HepG2 (cell line): ENCODE data around the gene SMAD6. TPM values are rescaled to one million over a fixed set of nuclear protein-coding genes. Genes with fewer than 3 reads are reported as not detected.

Experiments
- ATAC-seq: fragments of 200-7000 bp; cut with Tn5 transposase; 3 replicates; pipeline ENCODE4 v1.9.1; 2020; ENCODE audit warnings: mild to moderate bottlenecking, moderate library complexity
- BruUV-seq: library from RNA; stranded (reverse); fragments of 400-500 nt; replicated peaks from 2 replicates; lab custom pipeline; 2021; lab: Mats Ljungman, UMichigan
- CTCF ChIA-PET: fragments of 300-600 bp; formaldehyde crosslinking; extraction: SDS; loops from one replicate; lab custom pipeline; 2021; ENCODE audit warnings: low total read pairs, inconsistent platforms, low intra/inter-chr PET ratio; lab: Yijun Ruan, JAX
- POLR2A ChIA-PET: fragments of 350-600 bp; sonication (Branson Sonifier 250); formaldehyde crosslinking; loops from one replicate; lab custom pipeline; 2020; ENCODE audit warnings: antibody characterized with exemption, inconsistent platforms; lab: Yijun Ruan, JAX
- DNase-seq: peaks from one replicate; pipeline ENCODE4 v3.0.0-alpha.2; 2015; ENCODE audit warnings: low spot score
- FAIRE-seq: peaks from 3 replicates; lab custom pipeline; 2011; peaks lifted over from hg19 to GRCh38; lab: Jason Lieb, UNC
- H2AFZ ChIP-seq: one replicate; pipeline ENCODE4 v1.6.1; 2011; ENCODE audit warnings: low read length, inconsistent platforms
- H3K27ac ChIP-seq: fragments of 300-600 bp; 3 replicates; pipeline ENCODE4 v1.8.0; 2011; ENCODE audit warnings: mixed run types, mild to moderate bottlenecking, mixed read lengths, low read length, inconsistent platforms; ENCODE audit not compliant: insufficient read depth; ENCODE audit errors: extremely low read length
- H3K27me3 ChIP-seq, 2 experiments: fragments of 200-600 bp in 1 of 2; 2 replicates in 1 of 2; 3 replicates in 1 of 2; pipeline versions ENCODE4 v1.6.0 to v1.8.0; 2011; ENCODE audit warnings: low read length in 2 of 2, mild to moderate bottlenecking in 2 of 2, moderate library complexity in 2 of 2, inconsistent platforms in 1 of 2; ENCODE audit not compliant: insufficient read depth in 2 of 2, control insufficient read depth in 1 of 2
- H3K36me3 ChIP-seq, 2 experiments: fragments of 200-600 bp in 1 of 2; replicated peaks in 1 of 2; 2 replicates in 1 of 2; 3 replicates in 1 of 2; pipeline versions ENCODE4 v1.5.1 to v1.8.0; 2011; ENCODE audit warnings: low read length in 2 of 2, inconsistent platforms in 1 of 2; ENCODE audit not compliant: insufficient read depth in 2 of 2, control insufficient read depth in 1 of 2
- H3K4me1 ChIP-seq: 2 replicates; pipeline ENCODE4 v1.5.1; 2012; ENCODE audit warnings: low read length, inconsistent platforms; ENCODE audit not compliant: insufficient read depth
- H3K4me2 ChIP-seq: 2 replicates; pipeline ENCODE4 v1.6.0; 2011; ENCODE audit warnings: low read depth, low read length, inconsistent platforms
- H3K4me3 ChIP-seq, 3 experiments: fragments of 200-600 bp in 1 of 3; sonication (generic), shearing (Covaris generic) in 1 of 3; replicated peaks in 1 of 3; 2 replicates each; pipeline ENCODE4 v1.5.1; 2011 to 2016; ENCODE audit warnings: low read length in 3 of 3, inconsistent platforms in 2 of 3, low read depth in 2 of 3, mild to moderate bottlenecking in 2 of 3, control low read depth in 1 of 3, mixed read lengths in 1 of 3; ENCODE audit not compliant: insufficient read depth in 1 of 3
- H3K79me2 ChIP-seq: one replicate; pipeline ENCODE4 v1.6.1; 2011; ENCODE audit warnings: low read length, inconsistent platforms; ENCODE audit not compliant: insufficient read depth
- H3K9ac ChIP-seq: 2 replicates; pipeline ENCODE4 v1.6.0; 2011; ENCODE audit warnings: mild to moderate bottlenecking, low read depth, low read length, inconsistent platforms; ENCODE audit not compliant: insufficient read depth
- H3K9me3 ChIP-seq: 2 replicates; pipeline ENCODE4 v1.5.1; 2012; ENCODE audit warnings: mild to moderate bottlenecking, low read length
- H4K20me1 ChIP-seq: 2 replicates; pipeline ENCODE4 v1.6.0; 2011; ENCODE audit warnings: inconsistent platforms, mild to moderate bottlenecking, low read length, moderate library complexity; ENCODE audit not compliant: insufficient read depth
- ATAD3A ChIP-seq: sonication (generic); formaldehyde crosslinking; IDR thresholded peaks from 2 replicates; pipeline ENCODE4 v1.4.0; 2020; ENCODE audit warnings: missing genetic modification reagents
- ELK4 ChIP-seq: sonication (generic); formaldehyde crosslinking; IDR thresholded peaks from 2 replicates; pipeline ENCODE4 v1.9.0; 2021; ENCODE audit warnings: missing genetic modification reagents, borderline replicate concordance
- FOXJ3 ChIP-seq: sonication (generic); formaldehyde crosslinking; IDR thresholded peaks from 2 replicates; pipeline ENCODE4 v1.4.0; 2020; ENCODE audit warnings: missing genetic modification reagents, mild to moderate bottlenecking, borderline replicate concordance
- HBP1 ChIP-seq: IDR thresholded peaks from 2 replicates; pipeline ENCODE4 v1.6.1; 2016; ENCODE audit warnings: low read depth, control low read depth
- RXRB ChIP-seq: IDR thresholded peaks from 2 replicates; pipeline ENCODE4 v1.6.1; 2016; ENCODE audit warnings: borderline replicate concordance, missing genetic modification reagents, missing compliant biosample characterization
- ZNF136 ChIP-seq: sonication (generic); formaldehyde crosslinking; IDR thresholded peaks from 2 replicates; pipeline ENCODE4 v1.8.1; 2022; ENCODE audit warnings: low read depth, mild to moderate bottlenecking, moderate library complexity, missing genetic modification reagents
- ZNF337 ChIP-seq: sonication (generic); formaldehyde crosslinking; IDR thresholded peaks from 2 replicates; pipeline ENCODE4 v1.5.1; 2020; ENCODE audit warnings: missing genetic modification reagents, low read depth, mild to moderate bottlenecking, borderline replicate concordance
- ZNF7 ChIP-seq: IDR thresholded peaks from 2 replicates; pipeline ENCODE4 v1.6.1; 2016; ENCODE audit warnings: missing biosample characterization, missing genetic modification reagents
- ZNF761 ChIP-seq: sonication (generic); formaldehyde crosslinking; conservative IDR thresholded peaks from 2 replicates; pipeline ENCODE4 v1.4.0; 2020; ENCODE audit warnings: mild to moderate bottlenecking, missing genetic modification reagents
- ZSCAN31 ChIP-seq: sonication (generic); formaldehyde crosslinking; IDR thresholded peaks from 2 replicates; pipeline ENCODE4 v1.5.0; 2020; ENCODE audit warnings: low read depth, mild to moderate bottlenecking, missing genetic modification reagents
- WGBS: methylation state at CpG from one replicate; pipeline ENCODE4 v1.1.6; 2017; ENCODE audit warnings: low lambda C conversion rate; 5-methylcytosine and 5-hydroxymethylcytosine counted together
- in situ Hi-C: cut with HindIII; loops from 2 replicates; pipeline ENCODE4 v1.10.0; 2017; ENCODE audit warnings: low pct_unique_long_range_greater_than_20kb; ENCODE audit not compliant: extremely low pct_ligation_motif_present
- intact Hi-C: fragments of 100-400 bp; cut with micrococcal nuclease; formaldehyde crosslinking; loops from one replicate; pipeline ENCODE4 v1.10.0; 2022; ENCODE audit not compliant: unreplicated experiment
- polyA plus RNA-seq, 8 experiments: library from polyadenylated mRNA; depleted of rRNA in 3 of 8; stranded (reverse) in 7 of 8; unstranded in 1 of 8; fragments of >200 nt; fragmentation: Illumina TruSeq in 4 of 8; extraction: Trizol in 4 of 8; gene quantifications; 2 replicates each; pipeline versions ENCODE4 v1.2.1 to v1.2.3, GENCODE V29; 2011 to 2016; ENCODE audit warnings: low read depth in 4 of 8, missing spikeins in 1 of 8, mixed read lengths in 1 of 8; ENCODE audit not compliant: insufficient read depth in 1 of 8
- total RNA-seq, 5 experiments: library from RNA; depleted of rRNA; stranded (reverse); fragments of >200 nt; fragmentation: Illumina TruSeq; extraction: Trizol; gene quantifications; 2 replicates each; pipeline ENCODE4 v1.2.3, GENCODE V29; 2016; ENCODE audit warnings: low read depth in 1 of 5

SMAD6 gene
- total and polyA plus RNA-seq, 2 of the 13 experiments (the other 11 are each of a cell fraction or from before 2014, with no cell fraction given): 3.3 to 4.4 TPM

GRCh38 chr15:66672867-66673266 is 29.2 kb upstream of the SMAD6 start:
- Histone ChIP-seq H3K27ac (no peak overlapping the region), H4K20me1 (no peaks in the 10 kb centered on the region), H3K79me2 (no peaks in the 10 kb centered on the region), H3K4me2 (no peak overlapping the region), H3K4me1 (no peaks in the 10 kb centered on the region), H3K9ac (no peak overlapping the region), H2AFZ (no peak overlapping the region), H3K36me3 (no peaks in the 10 kb centered on the region), H3K9me3 (no peaks in the 10 kb centered on the region), H3K27me3 (no peaks in the 10 kb centered on the region), H3K4me3 (no peak overlapping the region)
- no peak for DNase-seq
- 62% methylated on average over 5 of the region's 5 CpGs for WGBS
- FAIRE-seq: no peak
- no peak for TF ChIP-seq FOXJ3 (CRISPR knock-in tag)
- no peak for TF ChIP-seq RXRB (CRISPR knock-in tag)
- TF ChIP-seq ZNF7: no peak
- no peak for TF ChIP-seq ZSCAN31
- TF ChIP-seq HBP1: no peak
- TF ChIP-seq ZNF761 (CRISPR knock-in tag): no peak
- no peak for TF ChIP-seq ZNF136 (CRISPR knock-in tag)
- TF ChIP-seq ELK4: no peak
- no peak for TF ChIP-seq ATAD3A
- TF ChIP-seq ZNF337 (CRISPR knock-in tag): no peak
- in situ Hi-C loops (no loop called here), intact Hi-C loops (no loop called here)
- BruUV-seq: no TSS peak
- ChIA-PET POLR2A (no interaction called here), CTCF (no interaction called here)
- no peak for ATAC-seq
